ENCODE data around the gene EPSTI1. TPM values are rescaled to one million over a fixed set of nuclear protein-coding genes. Genes with fewer than 3 reads are reported as not detected.
A peak's percentile ranks its signal among the peaks of the same experiment; 100 is the strongest.

EPSTI1 gene
- total RNA-seq, 3 donors from 2014 or later = 5.0 to 6.6 (median 5.1) TPM

DNA sequence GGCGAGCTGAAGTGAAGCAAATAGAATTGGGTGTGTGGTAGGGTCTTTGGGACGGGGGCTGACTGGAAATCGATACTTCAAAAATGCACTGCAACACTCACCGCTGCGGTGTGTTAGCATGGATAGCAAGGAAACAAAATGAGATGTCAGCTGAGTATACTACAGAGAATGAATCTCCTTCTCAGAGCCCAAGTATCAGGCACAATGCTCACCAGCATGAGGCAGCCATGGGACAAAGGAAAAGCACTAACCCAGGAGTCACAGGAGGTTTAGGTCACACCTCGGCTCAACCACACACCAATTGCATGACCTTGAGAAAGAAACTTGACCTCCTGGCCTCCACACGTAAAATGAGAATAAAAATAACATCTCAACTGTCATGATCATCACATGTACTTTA lies 136.6 kb downstream of the EPSTI1 start:
- Histone ChIP-seq H3K9me3 (no peaks in the 10 kb centered on the region), H3K4me3 (no peak overlapping the region), H3K27ac (no peak overlapping the region), H3K27me3 (no peaks in the 10 kb centered on the region), H3K36me3 (no peaks in the 10 kb centered on the region), H3K4me1 (no peaks in the 10 kb centered on the region)
- no peak for TF ChIP-seq CTCF (IDR thresholded peaks at IDR 0.05)
- no peak for TF ChIP-seq POLR2AphosphoS5 (IDR thresholded peaks at IDR 0.05)
- no peak for TF ChIP-seq POLR2A (IDR thresholded peaks at IDR 0.05)
- DNase-seq (ENCODE audit: low spot score in 2 of 2) = no peak
- intact Hi-C loops (cut with DNase I; ENCODE audit: low total_unique reads) = no loop called here

DNA sequence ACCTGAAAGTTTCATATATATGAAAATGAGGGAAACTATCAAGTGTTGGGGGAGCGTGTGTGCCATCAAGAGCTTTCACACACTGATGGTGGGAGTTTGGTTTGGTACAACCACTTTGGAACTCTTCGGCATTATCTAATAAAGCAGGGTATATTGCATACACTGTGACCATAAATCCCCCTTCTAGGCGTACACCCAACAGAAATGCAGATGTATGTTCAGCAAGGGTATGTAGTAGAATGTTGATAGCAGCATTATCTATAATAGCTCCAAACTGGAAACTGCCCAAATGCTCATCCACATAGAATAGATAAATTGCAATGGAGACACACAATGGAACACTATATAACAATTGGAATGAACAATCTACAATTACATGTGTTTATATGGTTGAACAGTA lies 139.9 kb downstream of the EPSTI1 start:
- intact Hi-C loops (cut with DNase I; ENCODE audit: low total_unique reads) = no loop called here
- no peaks in the 10 kb centered on the region for H3K36me3 ChIP-seq
- H3K27ac ChIP-seq = no peak overlapping the region
- H3K9me3 ChIP-seq = no peaks in the 10 kb centered on the region
- DNase-seq (ENCODE audit: low spot score in 2 of 2) = no peak
- H3K4me1 ChIP-seq = no peaks in the 10 kb centered on the region
- no peak overlapping the region for H3K4me3 ChIP-seq
- TF ChIP-seq CTCF (IDR thresholded peaks at IDR 0.05) (no peak), POLR2A (IDR thresholded peaks at IDR 0.05) (no peak), POLR2AphosphoS5 (IDR thresholded peaks at IDR 0.05) (no peak)
- H3K27me3 ChIP-seq = no peaks in the 10 kb centered on the region

DNA sequence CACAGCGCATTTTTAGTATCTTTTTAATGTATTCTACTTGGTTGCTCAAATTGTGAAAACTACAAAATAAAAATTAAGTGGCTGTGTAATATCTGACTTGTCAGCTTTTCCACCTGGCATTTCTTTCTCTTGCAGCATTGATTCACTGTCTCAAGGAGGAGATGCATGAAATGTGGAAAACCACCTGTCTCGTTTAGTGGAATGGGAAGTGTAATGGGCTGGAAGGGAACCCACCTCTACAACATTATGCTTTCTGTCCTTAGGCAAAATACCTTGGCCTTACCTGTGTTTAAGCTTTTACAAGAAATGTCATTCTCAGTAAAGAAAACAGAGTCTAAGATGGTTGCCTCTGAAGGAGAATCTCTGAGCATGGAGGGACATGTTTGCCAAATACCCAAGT lies 142.8 kb downstream of the EPSTI1 start:
- H3K27ac ChIP-seq = no peak overlapping the region
- DNase-seq (ENCODE audit: low spot score in 2 of 2) = no peak
- no peaks in the 10 kb centered on the region for H3K27me3 ChIP-seq
- no peaks in the 10 kb centered on the region for H3K4me1 ChIP-seq
- H3K36me3 ChIP-seq = no peaks in the 10 kb centered on the region
- no peaks in the 10 kb centered on the region for H3K9me3 ChIP-seq
- TF ChIP-seq POLR2AphosphoS5 (IDR thresholded peaks at IDR 0.05) = no peak
- TF ChIP-seq CTCF (IDR thresholded peaks at IDR 0.05) = no peak
- no peak for TF ChIP-seq POLR2A (IDR thresholded peaks at IDR 0.05)
- H3K4me3 ChIP-seq = no peak overlapping the region
- intact Hi-C loops (cut with DNase I; ENCODE audit: low total_unique reads) = no loop called here

GRCh38 chr13:42847891-42848663 lies 144.0 kb downstream of the EPSTI1 start:
- Histone ChIP-seq H3K27ac (no peak overlapping the region), H3K9me3 (no peaks in the 10 kb centered on the region), H3K4me3 (no peak overlapping the region), H3K4me1 (no peaks in the 10 kb centered on the region), H3K36me3 (no peaks in the 10 kb centered on the region), H3K27me3 (no peaks in the 10 kb centered on the region)
- intact Hi-C loops (cut with DNase I; ENCODE audit: low total_unique reads) = no loop called here
- TF ChIP-seq POLR2AphosphoS5 (IDR thresholded peaks at IDR 0.05) = no peak
- TF ChIP-seq CTCF (IDR thresholded peaks at IDR 0.05) = no peak
- TF ChIP-seq POLR2A (IDR thresholded peaks at IDR 0.05) = no peak
- no peak for DNase-seq (ENCODE audit: low spot score in 2 of 2)

- Histone ChIP-seq H3K9me3 (no peaks in the 10 kb centered on the region), H3K4me3 (no peak overlapping the region), H3K27ac (no peak overlapping the region), H3K4me1 (no peaks in the 10 kb centered on the region), H3K27me3 (no peaks in the 10 kb centered on the region), H3K36me3 (no peaks in the 10 kb centered on the region)
- TF ChIP-seq POLR2A (IDR thresholded peaks at IDR 0.05) (no peak), CTCF (IDR thresholded peaks at IDR 0.05) (peak in 1 of 3 donors; percentile 14)
- intact Hi-C loops (cut with DNase I; ENCODE audit: low total_unique reads) = no loop called here
- DNase-seq (ENCODE audit: low spot score in 2 of 2) = no peak
Measured at GRCh38 chr13:42836930-42837690, 154.9 kb downstream of the EPSTI1 start.

All from breast epithelium (tissue), 4 donors.